Fibroblast of mammary gland (primary cell): ENCODE results near the gene TINCR.

Source experiments
- DNase-seq: peaks from one replicate; pipeline ENCODE4 v3.0.0-alpha.2; 2010; ENCODE audit warnings: low read depth
- H3K4me3 ChIP-seq: 2 replicates; pipeline ENCODE4 v1.5.1; 2011; ENCODE audit warnings: low read depth, mild to moderate bottlenecking, low read length, moderate library complexity; ENCODE audit not compliant: control insufficient read depth
- TF ChIP-seq, protein P1 (sequence below): conservative IDR thresholded peaks from 2 replicates; pipeline ENCODE4 v1.5.1; 2011; ENCODE audit warnings: low read depth, low read length, inconsistent platforms; ENCODE audit not compliant: control insufficient read depth, insufficient read depth

Gene TINCR

GRCh38 chr19:5595129-5595528, 27.4 kb upstream of the TINCR start:
- no peak overlapping the region for H3K4me3 ChIP-seq

DNA sequence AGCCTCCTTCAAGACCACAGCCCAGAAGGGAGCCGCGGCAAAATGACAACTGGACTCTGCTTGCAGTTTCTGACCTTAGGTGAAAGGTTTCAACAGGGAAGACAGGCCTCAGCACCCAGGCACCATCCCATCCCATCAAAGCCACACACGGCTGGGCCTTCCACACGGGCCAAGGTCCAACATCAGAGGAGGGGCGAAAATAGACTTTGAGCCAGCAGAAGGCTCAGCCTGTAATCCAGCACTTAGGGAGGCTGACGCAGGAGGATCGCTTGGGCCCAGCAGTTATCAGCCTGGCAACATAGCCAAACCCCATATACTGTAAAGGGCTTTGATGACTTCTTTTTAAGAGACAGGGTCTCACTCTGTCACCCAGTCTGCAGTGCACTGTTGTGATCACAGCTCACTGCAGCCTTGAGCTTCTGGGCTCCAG, 26.8 kb upstream of the TINCR start:
- no peak for DNase-seq
- TF ChIP-seq, protein P1, sequence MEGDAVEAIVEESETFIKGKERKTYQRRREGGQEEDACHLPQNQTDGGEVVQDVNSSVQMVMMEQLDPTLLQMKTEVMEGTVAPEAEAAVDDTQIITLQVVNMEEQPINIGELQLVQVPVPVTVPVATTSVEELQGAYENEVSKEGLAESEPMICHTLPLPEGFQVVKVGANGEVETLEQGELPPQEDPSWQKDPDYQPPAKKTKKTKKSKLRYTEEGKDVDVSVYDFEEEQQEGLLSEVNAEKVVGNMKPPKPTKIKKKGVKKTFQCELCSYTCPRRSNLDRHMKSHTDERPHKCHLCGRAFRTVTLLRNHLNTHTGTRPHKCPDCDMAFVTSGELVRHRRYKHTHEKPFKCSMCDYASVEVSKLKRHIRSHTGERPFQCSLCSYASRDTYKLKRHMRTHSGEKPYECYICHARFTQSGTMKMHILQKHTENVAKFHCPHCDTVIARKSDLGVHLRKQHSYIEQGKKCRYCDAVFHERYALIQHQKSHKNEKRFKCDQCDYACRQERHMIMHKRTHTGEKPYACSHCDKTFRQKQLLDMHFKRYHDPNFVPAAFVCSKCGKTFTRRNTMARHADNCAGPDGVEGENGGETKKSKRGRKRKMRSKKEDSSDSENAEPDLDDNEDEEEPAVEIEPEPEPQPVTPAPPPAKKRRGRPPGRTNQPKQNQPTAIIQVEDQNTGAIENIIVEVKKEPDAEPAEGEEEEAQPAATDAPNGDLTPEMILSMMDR: no peak
- no peak overlapping the region for H3K4me3 ChIP-seq

More at GRCh38 chr19:5595129-5595528, 27.4 kb upstream of the TINCR start:
- no peak for DNase-seq
- TF ChIP-seq, protein P1: no peak

- DNase-seq: no peak
- TF ChIP-seq, protein P1: no peak
- no peak overlapping the region for H3K4me3 ChIP-seq
These were observed 25.8 kb upstream of the TINCR start for GRCh38 chr19:5593343-5594255.

- DNase-seq: no peak
- H3K4me3 ChIP-seq: no peak overlapping the region
- TF ChIP-seq, protein P1: no peak
These were observed 25.0 kb upstream of the TINCR start for GRCh38 chr19:5592531-5593342.

GRCh38 chr19:5591476-5591875, 23.7 kb upstream of the TINCR start:
- TF ChIP-seq, protein P1: no peak
- no peak for DNase-seq
- H3K4me3 ChIP-seq: no peak overlapping the region

GRCh38 chr19:5590865-5591154, 23.1 kb upstream of the TINCR start:
- TF ChIP-seq, protein P1: no peak
- no peak for DNase-seq
- H3K4me3 ChIP-seq: no peak overlapping the region
